C4-2B (cell line): Measurements from ENCODE around the gene C10orf53.

Experiments used
- ZFX ChIP-seq: fragments of 450-650 bp; IDR thresholded peaks from 2 replicates; pipeline ENCODE4 v1.6.1; 2017
- TF ChIP-seq, protein P1 (sequence below): fragments of 450-650 bp; conservative IDR thresholded peaks from 2 replicates; pipeline ENCODE4 v1.5.1; 2017; ENCODE audit warnings: mild to moderate bottlenecking

DNA sequence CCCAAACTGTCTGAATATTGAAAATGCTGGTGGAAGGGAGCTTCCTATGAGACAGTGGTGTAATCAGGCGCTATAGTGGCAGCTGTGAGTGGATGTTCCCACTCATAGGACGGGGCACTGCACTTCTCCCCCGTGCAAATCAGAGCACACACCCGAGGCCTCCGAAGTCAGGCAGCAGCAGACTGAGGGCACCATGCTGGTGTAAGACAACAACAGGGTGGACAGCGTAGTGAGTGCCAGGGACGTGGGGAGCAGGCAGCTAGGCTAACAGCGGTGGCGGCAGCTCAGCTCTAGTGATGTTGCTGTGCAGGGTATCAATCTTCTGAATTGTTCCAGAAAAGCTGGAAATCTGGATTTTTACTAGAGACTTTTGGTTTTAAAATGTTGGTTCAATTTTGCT lies 19.2 kb downstream of the C10orf53 start:
- TF ChIP-seq, protein P1, sequence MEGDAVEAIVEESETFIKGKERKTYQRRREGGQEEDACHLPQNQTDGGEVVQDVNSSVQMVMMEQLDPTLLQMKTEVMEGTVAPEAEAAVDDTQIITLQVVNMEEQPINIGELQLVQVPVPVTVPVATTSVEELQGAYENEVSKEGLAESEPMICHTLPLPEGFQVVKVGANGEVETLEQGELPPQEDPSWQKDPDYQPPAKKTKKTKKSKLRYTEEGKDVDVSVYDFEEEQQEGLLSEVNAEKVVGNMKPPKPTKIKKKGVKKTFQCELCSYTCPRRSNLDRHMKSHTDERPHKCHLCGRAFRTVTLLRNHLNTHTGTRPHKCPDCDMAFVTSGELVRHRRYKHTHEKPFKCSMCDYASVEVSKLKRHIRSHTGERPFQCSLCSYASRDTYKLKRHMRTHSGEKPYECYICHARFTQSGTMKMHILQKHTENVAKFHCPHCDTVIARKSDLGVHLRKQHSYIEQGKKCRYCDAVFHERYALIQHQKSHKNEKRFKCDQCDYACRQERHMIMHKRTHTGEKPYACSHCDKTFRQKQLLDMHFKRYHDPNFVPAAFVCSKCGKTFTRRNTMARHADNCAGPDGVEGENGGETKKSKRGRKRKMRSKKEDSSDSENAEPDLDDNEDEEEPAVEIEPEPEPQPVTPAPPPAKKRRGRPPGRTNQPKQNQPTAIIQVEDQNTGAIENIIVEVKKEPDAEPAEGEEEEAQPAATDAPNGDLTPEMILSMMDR = no peak
- no peak for TF ChIP-seq ZFX
